NCI-H82 (cell line): ENCODE measurements around the gene TTC23.
"Not testable (repeated sequence)": the region's sequence is repeated elsewhere in the genome, so short reads cannot be mapped to it uniquely, and the experiment has no call there.

ENCODE experiments used
- DNase-seq: peaks from one replicate; lab custom pipeline; 2025; lab: John Stamatoyannopoulos, UW

Gene TTC23

GRCh38 chr15:99250001-99250400 lies 620 bp upstream of the TTC23 start:
- no peak for DNase-seq

DNA sequence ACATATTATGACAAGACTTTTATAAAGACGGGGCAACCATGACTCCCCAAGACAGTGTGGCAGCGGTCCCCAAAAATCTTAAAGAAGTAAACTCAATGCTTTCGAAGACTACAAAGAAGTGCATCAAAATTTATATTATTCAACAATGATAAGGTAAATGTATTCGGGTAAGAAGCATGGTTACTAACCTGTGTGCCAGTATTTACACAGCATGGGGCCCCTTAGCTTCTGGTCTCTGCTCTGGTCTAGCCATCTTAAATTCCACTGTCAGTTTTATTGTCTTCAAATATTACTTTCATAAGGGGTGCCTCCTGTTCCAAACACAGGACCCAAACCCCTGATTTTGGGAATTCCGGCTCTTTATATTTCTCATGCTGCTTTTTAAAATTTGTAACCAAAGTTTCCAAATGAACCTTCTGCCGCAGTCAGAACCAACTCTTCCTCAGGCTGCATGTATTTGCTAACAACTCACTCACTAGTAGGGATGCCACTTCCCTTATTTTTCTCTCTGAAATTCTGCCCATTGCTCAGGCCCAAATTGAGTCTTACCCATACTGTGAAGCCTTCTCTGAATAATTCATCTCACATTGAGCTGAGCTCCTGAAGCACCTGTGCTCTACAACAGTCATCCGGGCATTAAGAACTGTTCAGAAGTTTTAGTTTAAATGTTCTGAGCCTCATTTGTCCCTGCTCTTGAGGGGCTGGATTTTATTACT lies 1.2 kb downstream of the TTC23 start:
- DNase-seq = no peak

GRCh38 chr15:99247062-99247461 lies 2.3 kb downstream of the TTC23 start:
- DNase-seq = no peak

DNA sequence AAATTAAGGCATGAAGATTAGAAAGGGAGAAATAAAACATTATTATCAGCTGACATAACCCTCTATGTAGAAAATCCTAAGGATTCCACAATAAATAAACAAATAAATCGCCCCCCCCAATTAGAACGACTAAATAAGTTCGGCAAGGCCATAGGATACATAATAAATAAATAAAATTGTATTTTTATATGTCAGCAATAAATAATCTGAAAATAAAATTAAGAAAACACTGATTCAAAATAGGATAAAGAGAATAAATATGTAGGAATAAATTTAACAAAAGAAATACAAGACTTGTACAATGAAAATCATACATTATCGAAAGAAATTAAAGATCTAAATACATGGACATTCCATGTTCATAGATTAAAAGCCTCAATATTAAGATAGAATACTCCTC lies 5.1 kb downstream of the TTC23 start:
- no peak for DNase-seq

DNA sequence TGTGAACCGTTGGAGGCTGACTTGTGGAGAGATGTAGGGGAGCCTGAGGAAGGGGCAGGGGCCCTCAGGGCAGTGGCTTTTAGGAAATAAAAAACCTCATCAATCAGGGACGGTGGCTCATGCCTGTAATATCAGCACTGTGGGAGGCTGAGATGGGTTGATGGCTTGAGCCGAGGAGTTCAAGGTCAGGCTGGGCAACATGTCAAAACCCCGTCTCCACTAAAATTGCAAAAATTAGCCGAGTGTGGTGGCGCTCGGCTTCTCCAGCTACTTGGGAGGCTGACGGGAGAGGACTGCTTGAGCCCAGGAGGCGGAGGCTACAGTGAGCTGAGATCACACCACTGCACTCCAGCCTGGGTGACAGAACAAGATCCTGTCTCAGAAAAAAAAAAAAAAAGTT lies 7.6 kb downstream of the TTC23 start:
- DNase-seq = no peak

GRCh38 chr15:99239545-99240198 lies 9.7 kb downstream of the TTC23 start:
- DNase-seq = no peak

GRCh38 chr15:99238849-99239248 lies 10.5 kb downstream of the TTC23 start:
- no peak for DNase-seq

DNA sequence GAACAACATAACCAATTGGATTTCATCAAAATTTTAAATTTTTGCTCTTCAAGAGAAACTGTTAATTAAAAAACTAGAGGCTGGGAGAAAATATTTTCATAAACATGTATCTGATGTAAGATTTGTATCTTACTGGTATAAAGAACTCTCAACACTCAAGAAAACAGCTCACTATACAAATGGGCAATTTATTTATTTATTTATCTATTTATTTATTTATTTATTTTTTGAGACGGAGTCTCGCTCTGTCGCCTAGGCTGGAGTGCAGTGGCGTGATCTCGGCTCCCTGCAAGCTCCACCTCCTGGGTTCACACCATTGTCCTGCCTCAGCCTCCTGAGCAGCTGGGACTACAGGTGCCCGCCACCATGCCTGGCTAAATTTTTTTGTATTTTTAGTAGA lies 15.2 kb downstream of the TTC23 start:
- not testable (repeated sequence) for DNase-seq

DNA sequence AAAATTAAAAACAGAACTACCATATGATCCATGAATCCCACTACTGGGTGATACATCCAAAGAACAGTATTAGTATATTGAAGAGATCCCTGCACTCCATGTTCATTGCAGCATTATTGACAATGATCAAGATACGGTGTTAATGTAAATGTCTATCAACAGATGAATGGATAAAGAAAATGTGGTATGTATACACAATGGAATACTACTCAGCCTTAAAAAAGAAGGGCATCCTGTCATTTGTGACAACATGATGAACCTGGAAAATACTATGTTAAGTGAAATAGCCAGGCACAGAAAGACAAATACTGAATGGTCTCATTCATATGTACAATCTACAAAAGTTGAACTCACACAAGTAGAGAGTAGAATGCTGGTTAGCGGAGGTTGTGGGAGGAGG lies 16.6 kb downstream of the TTC23 start:
- DNase-seq = no peak

DNA sequence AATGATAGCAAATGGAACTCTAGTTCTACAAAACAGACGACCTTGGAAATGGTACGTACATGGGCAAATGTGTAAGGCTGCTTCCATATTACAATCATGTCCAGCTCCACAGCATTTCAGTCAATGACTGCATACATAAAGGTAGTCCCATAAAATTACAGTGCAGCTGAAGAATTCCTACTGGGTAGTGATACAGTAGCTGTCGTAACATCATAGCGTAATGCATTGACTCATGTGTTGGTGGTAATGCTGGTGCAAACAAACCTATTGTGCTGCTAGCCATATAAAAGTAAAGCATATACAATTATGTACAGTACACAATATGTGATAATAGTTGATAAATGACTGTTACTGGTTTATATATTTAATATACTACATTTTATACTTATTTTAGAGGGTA lies 18.5 kb downstream of the TTC23 start:
- no peak for DNase-seq

DNA sequence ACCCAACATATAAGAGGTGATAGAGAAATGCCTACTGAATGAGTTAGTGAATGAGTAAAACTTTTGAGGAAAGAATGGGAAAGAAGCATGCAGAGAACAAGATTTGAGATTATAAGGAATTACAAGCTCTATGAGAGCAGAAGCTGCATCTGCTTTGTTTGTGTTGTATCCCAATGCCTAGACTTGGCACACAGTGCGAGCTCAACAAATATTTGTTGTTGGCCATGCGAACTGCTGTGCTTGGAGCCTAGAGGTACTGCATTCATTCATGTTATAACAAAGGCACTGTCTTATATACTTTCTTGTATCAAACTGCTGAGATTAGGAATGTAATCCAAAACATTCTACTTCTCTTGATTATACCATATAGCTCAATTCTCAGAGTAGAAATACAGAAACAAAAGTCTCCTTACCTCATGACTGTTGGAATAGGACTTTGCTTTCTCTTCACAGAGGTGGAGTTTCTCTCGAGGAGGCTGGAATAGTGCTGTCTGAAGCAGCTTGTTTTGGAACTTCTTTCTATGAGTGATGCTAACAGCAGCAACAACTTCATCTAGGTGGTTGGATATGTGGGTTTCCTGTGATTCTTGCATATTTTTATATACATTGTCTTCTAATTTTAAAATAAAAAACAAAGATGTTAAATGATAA lies 21.1 kb downstream of the TTC23 start:
- DNase-seq = no peak

- DNase-seq = no peak
Observed at GRCh38 chr15:99226802-99227201, 22.6 kb downstream of the TTC23 start.

GRCh38 chr15:99224372-99225214 lies 24.8 kb downstream of the TTC23 start:
- DNase-seq = no peak

- DNase-seq = peak; percentile 72
Observed at GRCh38 chr15:99213187-99213811, 36.1 kb downstream of the TTC23 start.

DNA sequence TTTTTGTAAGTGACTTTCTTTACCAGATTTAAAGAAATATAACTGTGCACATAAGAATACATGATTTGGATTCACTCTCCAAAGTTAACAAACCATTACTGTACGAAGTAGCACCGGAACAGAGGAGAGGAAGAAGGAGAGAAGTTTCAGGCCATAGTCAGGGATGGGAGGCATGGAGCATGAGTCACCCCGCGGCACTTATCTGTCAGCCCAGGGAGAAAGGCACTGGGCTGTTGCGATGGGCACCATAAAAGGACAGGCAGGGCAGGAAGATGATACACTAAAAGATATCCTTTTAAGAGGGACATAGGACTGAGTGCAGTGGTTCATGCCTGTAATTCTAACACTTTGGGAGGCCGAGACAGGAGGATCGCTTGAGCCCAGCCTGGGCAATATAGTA lies 37.0 kb downstream of the TTC23 start:
- no peak for DNase-seq

- DNase-seq = no peak
Observed at GRCh38 chr15:99211926-99212325, 37.5 kb downstream of the TTC23 start.

DNA sequence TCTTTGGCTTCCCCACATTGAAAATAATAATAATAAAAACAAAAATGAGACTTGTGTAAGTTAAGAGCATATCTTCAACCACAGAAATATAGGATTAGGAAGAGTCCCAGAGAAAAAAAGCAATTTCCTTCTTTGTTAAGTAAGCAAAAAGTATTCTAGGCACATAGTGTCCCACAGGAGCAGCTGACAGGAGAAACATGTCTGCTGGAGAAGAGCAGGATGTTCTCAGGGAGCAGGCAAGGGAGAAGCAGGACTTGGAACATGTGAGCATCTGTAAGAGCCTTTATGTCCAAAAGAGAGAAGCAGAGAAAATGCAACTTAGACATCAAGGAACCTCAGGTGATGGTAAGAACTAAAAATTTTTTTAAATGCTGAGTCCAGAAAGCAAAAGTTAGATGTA lies 39.0 kb downstream of the TTC23 start:
- DNase-seq = no peak

GRCh38 chr15:99209326-99209725 lies 40.1 kb downstream of the TTC23 start:
- no peak for DNase-seq

- no peak for DNase-seq
Observed at GRCh38 chr15:99207672-99208071, 41.7 kb downstream of the TTC23 start.

DNA sequence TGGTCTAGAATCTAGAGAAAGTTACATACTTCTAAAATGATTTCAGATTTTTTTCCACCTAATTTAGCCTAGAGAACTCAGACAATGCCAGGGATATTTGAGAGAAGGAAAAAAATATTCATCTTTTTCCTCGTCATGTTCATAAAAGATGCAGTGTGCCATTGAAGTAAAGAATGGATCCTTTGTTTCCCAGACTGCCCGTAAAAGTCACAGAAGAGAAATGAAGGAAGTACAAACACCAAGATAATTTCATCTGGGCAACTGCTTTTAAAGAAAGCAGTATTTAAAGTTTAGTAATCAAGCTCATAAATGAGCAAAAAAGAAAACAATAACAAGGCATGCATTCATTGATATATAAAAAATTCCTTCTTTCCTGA lies 47.2 kb downstream of the TTC23 start:
- no peak for DNase-seq

DNA sequence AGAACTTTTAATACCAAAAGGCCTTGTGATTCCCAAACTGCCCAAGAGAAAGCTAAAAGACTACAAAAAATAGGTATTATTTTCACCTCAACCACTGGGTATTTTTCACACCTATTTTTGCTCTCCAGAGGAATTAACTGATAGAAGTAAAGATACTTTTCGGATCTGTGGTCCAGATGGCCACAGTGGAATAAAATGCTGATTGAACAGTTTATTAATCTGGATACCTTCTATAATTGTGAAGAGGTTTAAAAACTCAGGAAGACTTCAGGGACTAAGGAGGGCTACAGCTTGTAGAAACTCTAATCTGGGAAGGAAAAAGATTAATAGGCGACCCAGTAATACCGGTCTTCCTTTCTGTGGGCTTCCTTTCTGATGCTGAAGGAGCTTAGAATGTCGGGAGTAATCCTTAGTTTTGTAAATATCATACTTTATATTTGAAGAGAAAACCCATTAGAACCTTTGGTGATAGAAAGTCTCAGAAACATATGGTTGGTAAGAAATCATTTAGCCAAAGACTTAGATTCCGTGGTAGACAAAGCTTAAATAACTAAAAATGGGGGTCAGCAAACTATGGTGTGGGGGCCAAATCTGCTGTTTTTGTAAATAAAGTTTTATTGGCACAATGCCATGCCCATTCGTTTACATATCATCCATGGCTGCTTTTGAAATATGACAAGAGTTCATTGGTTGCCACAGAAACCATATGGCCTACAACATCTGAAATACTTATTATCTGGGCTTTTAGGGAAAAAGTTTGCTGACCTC lies 47.8 kb downstream of the TTC23 start:
- no peak for DNase-seq
